Endothelial cell (in vitro differentiated cells): ENCODE measurements around the gene SERPINB2. TPM values are rescaled to one million over a fixed set of nuclear protein-coding genes. Genes with fewer than 3 reads are reported as not detected.

Experiments
- DNase-seq: peaks from one replicate; pipeline ENCODE4 v3.0.0; 2021; ENCODE audit warnings: low spot score
- H3K27ac Mint-ChIP-seq: one replicate; pipeline ENCODE4 v1.8.0; 2021; ENCODE audit warnings: mixed read lengths, inconsistent platforms; ENCODE audit not compliant: unreplicated experiment
- H3K27me3 Mint-ChIP-seq: one replicate; pipeline ENCODE4 v1.8.0; 2021; ENCODE audit warnings: mild to moderate bottlenecking, moderate library complexity, mixed read lengths, inconsistent platforms; ENCODE audit not compliant: unreplicated experiment
- H3K36me3 Mint-ChIP-seq: one replicate; pipeline ENCODE4 v1.8.0; 2021; ENCODE audit warnings: mild to moderate bottlenecking, low read depth, mixed read lengths, inconsistent platforms; ENCODE audit not compliant: unreplicated experiment
- H3K4me1 Mint-ChIP-seq: one replicate; pipeline ENCODE4 v1.8.0; 2021; ENCODE audit warnings: mild to moderate bottlenecking, mixed read lengths, inconsistent platforms; ENCODE audit not compliant: unreplicated experiment
- H3K4me3 Mint-ChIP-seq: one replicate; pipeline ENCODE4 v1.8.0; 2021; ENCODE audit warnings: mild to moderate bottlenecking, mixed read lengths, inconsistent platforms; ENCODE audit not compliant: unreplicated experiment
- H3K9me3 Mint-ChIP-seq: one replicate; pipeline ENCODE4 v1.8.0; 2021; ENCODE audit warnings: mixed read lengths, inconsistent platforms; ENCODE audit not compliant: unreplicated experiment
- total RNA-seq: library from RNA; stranded (reverse); fragmentation: NEBNext Ultra II Directional; extraction: Animal tissue kit (Norgen Biotek cat#: 25700); gene quantifications from one replicate; pipeline ENCODE4 v1.2.1, GENCODE V29; 2021; ENCODE audit not compliant: unreplicated experiment
- TF ChIP-seq, protein P1 (sequence below): fragments of 200-600 bp; sonication (generic); IDR thresholded peaks from one replicate; pipeline ENCODE4 v1.5.0; 2021; ENCODE audit warnings: antibody characterized with exemption; ENCODE audit not compliant: unreplicated experiment

SERPINB2 gene
- total RNA-seq, 1 donor from 2014 or later = not detected

DNA sequence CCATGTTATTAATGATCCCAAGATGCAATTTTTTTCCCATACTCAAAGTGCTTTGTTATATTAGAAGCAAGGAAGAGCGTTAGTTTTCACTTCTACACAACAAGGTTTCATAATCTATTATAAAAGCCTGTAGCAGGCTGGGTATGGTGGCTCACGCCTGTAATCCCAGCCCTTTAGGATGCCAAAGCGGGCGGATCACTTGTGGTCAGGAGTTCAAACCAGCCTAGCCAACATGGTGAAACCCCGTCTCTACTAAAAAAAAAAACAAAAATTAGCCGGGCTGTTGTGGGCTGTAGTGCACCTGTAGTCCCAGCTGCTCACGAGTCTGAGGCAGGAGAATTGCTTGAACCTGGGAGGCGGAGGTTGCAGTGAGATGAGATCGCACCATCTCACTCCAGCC is 19.0 kb upstream of the SERPINB2 start:
- no peak overlapping the region for H3K4me3 Mint-ChIP-seq

DNA sequence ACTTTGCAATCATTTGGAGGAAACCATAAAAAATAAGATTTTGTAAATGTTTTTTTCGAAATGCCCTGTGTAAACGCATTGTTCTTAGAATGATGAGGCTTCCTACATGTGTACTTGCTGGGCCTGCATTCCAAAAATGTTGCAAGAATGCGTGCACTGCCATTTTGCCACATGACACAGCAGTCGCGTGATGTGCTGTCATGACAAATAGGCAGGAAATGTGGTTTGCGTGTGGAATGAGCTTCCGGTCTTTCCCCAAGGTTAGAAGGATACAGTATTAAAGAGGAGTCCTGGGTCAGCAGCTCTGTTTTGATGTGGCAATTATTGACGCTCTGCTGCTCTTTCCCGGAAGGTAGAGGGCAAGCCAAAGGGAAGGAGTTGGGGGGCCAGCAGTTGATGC is 18.1 kb upstream of the SERPINB2 start:
- Mint-ChIP-seq H3K4me1 (no peaks in the 10 kb centered on the region), H3K36me3 (no peaks in the 10 kb centered on the region), H3K27ac (no peak overlapping the region), H3K9me3 (no peaks in the 10 kb centered on the region), H3K27me3 (peaks cover 3% of the 10 kb centered on the region), H3K4me3 (no peak overlapping the region)
- TF ChIP-seq, protein P1, sequence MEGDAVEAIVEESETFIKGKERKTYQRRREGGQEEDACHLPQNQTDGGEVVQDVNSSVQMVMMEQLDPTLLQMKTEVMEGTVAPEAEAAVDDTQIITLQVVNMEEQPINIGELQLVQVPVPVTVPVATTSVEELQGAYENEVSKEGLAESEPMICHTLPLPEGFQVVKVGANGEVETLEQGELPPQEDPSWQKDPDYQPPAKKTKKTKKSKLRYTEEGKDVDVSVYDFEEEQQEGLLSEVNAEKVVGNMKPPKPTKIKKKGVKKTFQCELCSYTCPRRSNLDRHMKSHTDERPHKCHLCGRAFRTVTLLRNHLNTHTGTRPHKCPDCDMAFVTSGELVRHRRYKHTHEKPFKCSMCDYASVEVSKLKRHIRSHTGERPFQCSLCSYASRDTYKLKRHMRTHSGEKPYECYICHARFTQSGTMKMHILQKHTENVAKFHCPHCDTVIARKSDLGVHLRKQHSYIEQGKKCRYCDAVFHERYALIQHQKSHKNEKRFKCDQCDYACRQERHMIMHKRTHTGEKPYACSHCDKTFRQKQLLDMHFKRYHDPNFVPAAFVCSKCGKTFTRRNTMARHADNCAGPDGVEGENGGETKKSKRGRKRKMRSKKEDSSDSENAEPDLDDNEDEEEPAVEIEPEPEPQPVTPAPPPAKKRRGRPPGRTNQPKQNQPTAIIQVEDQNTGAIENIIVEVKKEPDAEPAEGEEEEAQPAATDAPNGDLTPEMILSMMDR = no peak
- no peak for DNase-seq

More for the DNA sequence above, 19.0 kb upstream of the SERPINB2 start:
- Mint-ChIP-seq H3K27me3 (peaks cover 3% of the 10 kb centered on the region), H3K27ac (no peak overlapping the region), H3K4me1 (no peaks in the 10 kb centered on the region), H3K36me3 (no peaks in the 10 kb centered on the region), H3K9me3 (no peaks in the 10 kb centered on the region)
- no peak for DNase-seq
- TF ChIP-seq, protein P1 = no peak

DNA sequence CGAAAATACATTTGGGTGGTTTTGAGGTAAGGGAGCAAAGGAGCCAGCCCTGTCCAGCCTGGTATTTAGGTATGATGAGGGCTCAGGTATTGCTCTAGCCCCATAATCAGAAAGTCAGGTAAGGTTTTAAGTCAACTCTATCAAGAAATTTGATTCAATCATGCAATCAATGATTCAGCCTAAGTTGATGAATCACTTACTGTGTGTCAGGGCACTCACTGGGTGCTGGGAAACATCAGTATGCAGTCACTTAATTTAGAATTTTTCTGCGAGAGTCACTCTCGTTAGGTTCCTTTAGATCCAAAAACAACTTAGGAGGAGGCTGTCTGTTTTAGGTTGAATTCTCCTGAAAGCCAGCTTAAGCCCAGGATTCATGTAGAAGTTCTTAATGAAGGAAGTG is 17.7 kb upstream of the SERPINB2 start:
- Mint-ChIP-seq H3K27ac (no peak overlapping the region), H3K4me1 (no peaks in the 10 kb centered on the region), H3K27me3 (peaks cover 3% of the 10 kb centered on the region), H3K4me3 (no peak overlapping the region), H3K9me3 (no peaks in the 10 kb centered on the region), H3K36me3 (no peaks in the 10 kb centered on the region)
- TF ChIP-seq, protein P1 = no peak
- DNase-seq = no peak

DNA sequence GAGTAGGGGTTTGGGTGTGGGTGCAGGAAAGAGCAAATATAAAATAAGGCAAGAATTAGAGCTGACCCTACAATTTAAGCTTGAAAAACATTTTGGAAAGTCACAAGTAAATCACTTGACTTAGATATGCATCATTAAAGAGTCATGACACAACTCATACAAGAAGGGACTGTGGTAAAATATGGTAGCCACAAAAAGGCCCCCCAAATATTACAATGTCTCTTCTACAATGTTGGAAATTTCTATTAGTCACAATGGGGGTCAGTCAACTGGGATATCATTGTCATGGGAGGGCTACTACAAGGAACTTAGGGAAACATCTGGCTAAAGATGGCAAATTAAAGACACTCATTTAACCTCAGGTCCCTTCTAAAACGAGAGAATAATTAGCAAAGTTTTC is 15.7 kb upstream of the SERPINB2 start:
- peaks cover 3% of the 10 kb centered on the region for H3K27me3 Mint-ChIP-seq
- no peaks in the 10 kb centered on the region for H3K4me1 Mint-ChIP-seq
- no peaks in the 10 kb centered on the region for H3K9me3 Mint-ChIP-seq
- TF ChIP-seq, protein P1 = no peak
- no peak for DNase-seq
- H3K36me3 Mint-ChIP-seq = no peaks in the 10 kb centered on the region
- no peak overlapping the region for H3K27ac Mint-ChIP-seq
- no peak overlapping the region for H3K4me3 Mint-ChIP-seq

DNA sequence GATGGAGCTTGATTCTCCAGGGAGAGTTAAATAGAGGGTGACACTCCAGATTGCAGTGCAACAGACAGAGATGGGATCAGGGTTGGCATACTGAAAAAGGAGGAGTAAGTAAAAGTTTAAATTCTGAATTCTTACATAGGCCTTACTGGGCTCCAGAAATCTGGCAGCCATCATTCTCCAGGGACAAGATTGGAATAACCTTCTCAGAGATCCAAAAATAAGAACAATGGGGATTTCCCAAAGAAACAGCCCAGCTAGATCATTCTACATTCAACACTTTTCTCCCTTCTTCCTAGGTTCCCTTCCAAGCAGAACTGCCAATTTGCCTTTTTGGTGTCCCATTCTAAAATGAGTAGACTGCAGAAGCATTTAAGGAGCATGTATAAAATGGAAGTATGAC is 14.9 kb upstream of the SERPINB2 start:
- no peak for DNase-seq
- Mint-ChIP-seq H3K4me3 (no peak overlapping the region), H3K4me1 (no peaks in the 10 kb centered on the region), H3K9me3 (no peaks in the 10 kb centered on the region), H3K27ac (no peak overlapping the region), H3K27me3 (peaks cover 3% of the 10 kb centered on the region), H3K36me3 (no peaks in the 10 kb centered on the region)
- TF ChIP-seq, protein P1 = no peak
